Measurements from ENCODE around the gene RAMACL. TPM values are rescaled to one million over a fixed set of nuclear protein-coding genes. Genes with fewer than 3 reads are reported as not detected.

Gene RAMACL
- total RNA-seq, 1 experiment from 2014 or later = 0.28 TPM

GRCh38 chr6:166567813-166568212 is 18.7 kb downstream of the RAMACL start:
- Mint-ChIP-seq H3K4me1 (peaks cover 23 to 30% of the 10 kb centered on the region in 2 experiments), H3K9me3 (no peaks in the 10 kb centered on the region), H3K4me3 (no peak overlapping the region), H3K27me3 (ENCODE audit: low read depth) (no peaks in the 10 kb centered on the region), H3K36me3 (ENCODE audit: insufficient read depth in 1 of 3, low read depth in 3 of 3) (no peaks in the 10 kb centered on the region; a peak in 1 of 7 replicates), H3K27ac (0 out of 7 replicates have a peak overlapping the region, but pooled peaks of 1 of the 3 experiments have one; percentile 28)
- no peak overlapping the region for H3K4me2 ChIP-seq (ENCODE audit: insufficient read depth, insufficient read length, low read length)
- H3K27ac ChIP-seq (ENCODE audit: insufficient read length, low read depth, low read length) = no peak overlapping the region
- no peak overlapping the region for H3K9ac ChIP-seq (ENCODE audit: extremely low read depth, insufficient read length, low read length)
- no peaks in the 10 kb centered on the region for H4K20me1 ChIP-seq (ENCODE audit: control insufficient read depth, insufficient read depth, insufficient read length)
- no peak overlapping the region for H3T11ph ChIP-seq (ENCODE audit: low read length)
- H2AK5ac ChIP-seq (ENCODE audit: insufficient read length, low read length) = no peak overlapping the region
- no peak overlapping the region for H2BK5ac ChIP-seq (ENCODE audit: insufficient read length, low read length)
- no peak overlapping the region for H2BK12ac ChIP-seq (ENCODE audit: insufficient read length, low read depth, low read length)
- H2AFZ ChIP-seq (ENCODE audit: low read length) = no peak overlapping the region
- no peak overlapping the region for H3K18ac ChIP-seq (ENCODE audit: insufficient read length, low read depth, low read length)
- no peak overlapping the region for H3K56ac ChIP-seq (ENCODE audit: insufficient read length, low read depth, low read length)
- TF ChIP-seq, protein P1, sequence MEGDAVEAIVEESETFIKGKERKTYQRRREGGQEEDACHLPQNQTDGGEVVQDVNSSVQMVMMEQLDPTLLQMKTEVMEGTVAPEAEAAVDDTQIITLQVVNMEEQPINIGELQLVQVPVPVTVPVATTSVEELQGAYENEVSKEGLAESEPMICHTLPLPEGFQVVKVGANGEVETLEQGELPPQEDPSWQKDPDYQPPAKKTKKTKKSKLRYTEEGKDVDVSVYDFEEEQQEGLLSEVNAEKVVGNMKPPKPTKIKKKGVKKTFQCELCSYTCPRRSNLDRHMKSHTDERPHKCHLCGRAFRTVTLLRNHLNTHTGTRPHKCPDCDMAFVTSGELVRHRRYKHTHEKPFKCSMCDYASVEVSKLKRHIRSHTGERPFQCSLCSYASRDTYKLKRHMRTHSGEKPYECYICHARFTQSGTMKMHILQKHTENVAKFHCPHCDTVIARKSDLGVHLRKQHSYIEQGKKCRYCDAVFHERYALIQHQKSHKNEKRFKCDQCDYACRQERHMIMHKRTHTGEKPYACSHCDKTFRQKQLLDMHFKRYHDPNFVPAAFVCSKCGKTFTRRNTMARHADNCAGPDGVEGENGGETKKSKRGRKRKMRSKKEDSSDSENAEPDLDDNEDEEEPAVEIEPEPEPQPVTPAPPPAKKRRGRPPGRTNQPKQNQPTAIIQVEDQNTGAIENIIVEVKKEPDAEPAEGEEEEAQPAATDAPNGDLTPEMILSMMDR (conservative IDR thresholded peaks at IDR 0.05) = no peak
- no peaks in the 10 kb centered on the region for H3K23me2 ChIP-seq (ENCODE audit: insufficient read length, low read depth, low read length, poor library complexity, severe bottlenecking)
- H3K27me3 ChIP-seq (ENCODE audit: insufficient read depth, low read length) = no peaks in the 10 kb centered on the region
- no peak overlapping the region for H3K23ac ChIP-seq (ENCODE audit: insufficient read length, low read depth, low read length)
- no peak overlapping the region for H2BK20ac ChIP-seq (ENCODE audit: low read depth, low read length, poor library complexity, severe bottlenecking)
- H4K91ac ChIP-seq (ENCODE audit: insufficient read length, low read depth, low read length) = no peak overlapping the region
- H3K9me3 ChIP-seq (ENCODE audit: control insufficient read depth, low read depth, low read length) = no peaks in the 10 kb centered on the region
- no peaks in the 10 kb centered on the region; the same call in 1 of the 2 replicates for H3K79me2 ChIP-seq (ENCODE audit: insufficient read depth, low read length)
- no peaks in the 10 kb centered on the region for H3K79me1 ChIP-seq (ENCODE audit: insufficient read depth, low read depth, low read length, poor library complexity, severe bottlenecking)
- no peak for DNase-seq
- no CpG with 5 or more reads among the region's 8 CpGs for WGBS (ENCODE audit: extremely low coverage, insufficient read length, low lambda C conversion rate)
- no peak overlapping the region for H2BK15ac ChIP-seq (ENCODE audit: low read depth, low read length)
- H4K5ac ChIP-seq (ENCODE audit: insufficient read length, low read depth, low read length) = no peak overlapping the region
- H3K14ac ChIP-seq (ENCODE audit: insufficient read depth, low read length) = no peak overlapping the region
- H4K8ac ChIP-seq (replicated peaks; ENCODE audit: insufficient read length, low read depth, low read length) = no peak overlapping the region
- peaks cover 6% of the 10 kb centered on the region; the same call in 1 of the 2 replicates for H3K4me1 ChIP-seq (ENCODE audit: insufficient read depth, low read length)
- H2BK120ac ChIP-seq (ENCODE audit: low read depth, low read length, poor library complexity, severe bottlenecking) = no peak overlapping the region
- no peak overlapping the region for H3K4ac ChIP-seq (ENCODE audit: low read depth, low read length)

Data from H9 (cell line).